ENCODE measurements around the gene MAPK12.

- TF ChIP-seq REST (IDR thresholded peaks at IDR 0.05; ENCODE audit: borderline replicate concordance), result no peak
- TF ChIP-seq, protein P1, sequence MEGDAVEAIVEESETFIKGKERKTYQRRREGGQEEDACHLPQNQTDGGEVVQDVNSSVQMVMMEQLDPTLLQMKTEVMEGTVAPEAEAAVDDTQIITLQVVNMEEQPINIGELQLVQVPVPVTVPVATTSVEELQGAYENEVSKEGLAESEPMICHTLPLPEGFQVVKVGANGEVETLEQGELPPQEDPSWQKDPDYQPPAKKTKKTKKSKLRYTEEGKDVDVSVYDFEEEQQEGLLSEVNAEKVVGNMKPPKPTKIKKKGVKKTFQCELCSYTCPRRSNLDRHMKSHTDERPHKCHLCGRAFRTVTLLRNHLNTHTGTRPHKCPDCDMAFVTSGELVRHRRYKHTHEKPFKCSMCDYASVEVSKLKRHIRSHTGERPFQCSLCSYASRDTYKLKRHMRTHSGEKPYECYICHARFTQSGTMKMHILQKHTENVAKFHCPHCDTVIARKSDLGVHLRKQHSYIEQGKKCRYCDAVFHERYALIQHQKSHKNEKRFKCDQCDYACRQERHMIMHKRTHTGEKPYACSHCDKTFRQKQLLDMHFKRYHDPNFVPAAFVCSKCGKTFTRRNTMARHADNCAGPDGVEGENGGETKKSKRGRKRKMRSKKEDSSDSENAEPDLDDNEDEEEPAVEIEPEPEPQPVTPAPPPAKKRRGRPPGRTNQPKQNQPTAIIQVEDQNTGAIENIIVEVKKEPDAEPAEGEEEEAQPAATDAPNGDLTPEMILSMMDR (IDR thresholded peaks at IDR 0.05; ENCODE audit: poor library complexity, severe bottlenecking), result no peak
Observed at GRCh38 chr22:50262973-50263617, 1.6 kb upstream of the MAPK12 start.
